ENCODE data around the gene KIF1A.

The KIF1A gene

DNA sequence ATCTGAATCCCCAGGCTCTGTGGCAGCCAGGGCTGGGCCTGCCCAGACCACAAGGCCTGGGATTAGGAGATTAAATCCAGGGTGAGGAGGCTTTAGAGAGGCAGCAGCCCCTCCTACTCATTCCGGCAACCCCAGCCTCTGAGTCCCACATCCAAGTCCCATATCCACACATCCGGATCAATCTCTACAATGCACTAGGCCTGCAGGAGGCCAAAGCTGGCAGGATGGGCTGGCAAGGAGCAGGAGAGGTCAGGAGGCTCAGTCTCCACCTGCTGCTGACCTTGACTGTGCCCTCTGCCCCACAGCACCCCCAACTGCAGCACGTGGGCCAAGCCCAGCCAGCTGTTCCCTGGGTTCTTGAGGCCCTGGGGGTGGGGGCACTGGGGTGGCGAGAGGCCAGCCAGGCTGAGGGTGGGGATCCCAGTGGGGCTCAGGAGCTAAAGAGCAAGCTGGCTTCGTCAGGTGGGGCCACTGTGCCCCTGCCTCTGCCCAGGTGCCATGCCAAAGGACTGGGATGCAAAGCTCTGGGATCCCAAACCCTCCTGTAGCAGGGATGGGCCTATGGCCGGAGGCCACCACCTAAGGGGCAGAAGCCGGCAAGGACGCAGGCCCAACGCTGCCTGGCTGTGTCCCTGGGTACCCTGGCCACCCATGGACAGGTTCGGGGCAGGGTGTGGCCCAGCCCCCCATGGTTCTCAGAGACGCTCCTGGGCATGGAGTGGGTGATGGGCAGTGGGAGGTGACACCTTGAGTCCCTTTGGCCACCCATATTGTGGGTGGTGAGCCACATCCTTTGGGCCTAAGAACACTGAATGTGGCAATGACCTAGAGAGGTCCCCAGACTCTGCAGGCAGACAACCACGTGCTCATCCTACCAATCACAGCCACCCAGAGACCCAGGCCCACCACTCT, 3.2 kb downstream of the KIF1A start:
- no peak for TF ChIP-seq EP300 (IDR thresholded peaks at IDR 0.05; ENCODE audit: borderline replicate concordance)
- TF ChIP-seq TCF12 (IDR thresholded peaks at IDR 0.05; ENCODE audit: low read depth): no peak
- TF ChIP-seq RAD21 (IDR thresholded peaks at IDR 0.05; ENCODE audit: low read depth): no peak
- TF ChIP-seq CREB1 (IDR thresholded peaks at IDR 0.05; ENCODE audit: low read depth): no peak
- no peak for TF ChIP-seq REST (IDR thresholded peaks at IDR 0.05; ENCODE audit: low read depth)
- no peak for TF ChIP-seq FOXM1 (IDR thresholded peaks at IDR 0.05; ENCODE audit: borderline replicate concordance, low read depth)
- no peak for TF ChIP-seq NFIC (IDR thresholded peaks at IDR 0.05)
- TF ChIP-seq EGR1 (IDR thresholded peaks at IDR 0.05): no peak
- no peak for TF ChIP-seq TAF1 (IDR thresholded peaks at IDR 0.05; ENCODE audit: low read depth)
- TF ChIP-seq, protein P1, sequence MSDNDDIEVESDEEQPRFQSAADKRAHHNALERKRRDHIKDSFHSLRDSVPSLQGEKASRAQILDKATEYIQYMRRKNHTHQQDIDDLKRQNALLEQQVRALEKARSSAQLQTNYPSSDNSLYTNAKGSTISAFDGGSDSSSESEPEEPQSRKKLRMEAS (IDR thresholded peaks at IDR 0.05): no peak
- TF ChIP-seq CEBPB (IDR thresholded peaks at IDR 0.05): no peak
- no peak for TF ChIP-seq TEAD4 (IDR thresholded peaks at IDR 0.05)

DNA sequence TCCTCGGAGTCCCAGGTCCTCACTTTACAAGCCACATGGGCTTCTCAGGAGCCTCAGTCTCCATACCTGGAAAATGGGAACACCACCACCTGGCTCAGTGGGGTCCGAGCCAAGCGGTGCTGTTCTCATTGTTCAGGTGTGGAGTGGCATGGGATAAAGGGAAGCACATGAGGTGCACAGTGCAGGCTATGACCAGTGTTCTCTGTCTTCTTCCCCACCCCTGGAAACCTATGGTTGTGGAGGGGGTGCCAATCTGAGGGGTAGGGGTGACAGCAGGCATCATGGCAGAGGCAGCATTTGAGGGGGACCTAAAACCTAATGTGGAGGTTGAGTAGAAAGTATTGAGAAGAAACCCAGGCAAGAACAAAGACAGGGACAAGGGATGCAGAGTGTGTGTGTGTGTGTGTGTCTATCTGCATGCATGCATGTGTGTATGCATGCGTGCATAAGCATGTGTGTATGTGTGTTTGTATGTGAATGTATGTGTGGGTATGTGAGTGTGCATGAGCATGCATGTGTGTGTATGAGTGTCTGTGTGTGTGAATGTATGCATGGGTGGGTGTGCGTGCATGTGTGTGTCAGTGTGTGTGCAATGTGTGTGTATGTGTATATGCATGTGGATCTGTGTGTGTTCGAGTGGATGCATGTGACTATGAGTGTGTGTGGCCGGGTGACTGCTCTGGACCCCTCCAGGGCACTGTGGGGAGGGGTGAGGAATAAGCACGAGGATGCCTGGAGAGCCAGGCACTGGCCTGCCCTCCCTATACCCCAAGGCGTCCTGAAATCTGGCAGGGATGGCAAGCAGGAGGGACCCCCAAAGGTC, 4.0 kb downstream of the KIF1A start:
- TF ChIP-seq NFIC (IDR thresholded peaks at IDR 0.05) (no peak), EP300 (IDR thresholded peaks at IDR 0.05; ENCODE audit: borderline replicate concordance) (no peak), CREB1 (IDR thresholded peaks at IDR 0.05; ENCODE audit: low read depth) (no peak), FOXM1 (IDR thresholded peaks at IDR 0.05; ENCODE audit: borderline replicate concordance, low read depth) (no peak), TAF1 (IDR thresholded peaks at IDR 0.05; ENCODE audit: low read depth) (no peak), RAD21 (IDR thresholded peaks at IDR 0.05; ENCODE audit: low read depth) (no peak), TCF12 (IDR thresholded peaks at IDR 0.05; ENCODE audit: low read depth) (no peak), ZBTB7A (IDR thresholded peaks at IDR 0.05; ENCODE audit: low read depth) (no peak)

DNA sequence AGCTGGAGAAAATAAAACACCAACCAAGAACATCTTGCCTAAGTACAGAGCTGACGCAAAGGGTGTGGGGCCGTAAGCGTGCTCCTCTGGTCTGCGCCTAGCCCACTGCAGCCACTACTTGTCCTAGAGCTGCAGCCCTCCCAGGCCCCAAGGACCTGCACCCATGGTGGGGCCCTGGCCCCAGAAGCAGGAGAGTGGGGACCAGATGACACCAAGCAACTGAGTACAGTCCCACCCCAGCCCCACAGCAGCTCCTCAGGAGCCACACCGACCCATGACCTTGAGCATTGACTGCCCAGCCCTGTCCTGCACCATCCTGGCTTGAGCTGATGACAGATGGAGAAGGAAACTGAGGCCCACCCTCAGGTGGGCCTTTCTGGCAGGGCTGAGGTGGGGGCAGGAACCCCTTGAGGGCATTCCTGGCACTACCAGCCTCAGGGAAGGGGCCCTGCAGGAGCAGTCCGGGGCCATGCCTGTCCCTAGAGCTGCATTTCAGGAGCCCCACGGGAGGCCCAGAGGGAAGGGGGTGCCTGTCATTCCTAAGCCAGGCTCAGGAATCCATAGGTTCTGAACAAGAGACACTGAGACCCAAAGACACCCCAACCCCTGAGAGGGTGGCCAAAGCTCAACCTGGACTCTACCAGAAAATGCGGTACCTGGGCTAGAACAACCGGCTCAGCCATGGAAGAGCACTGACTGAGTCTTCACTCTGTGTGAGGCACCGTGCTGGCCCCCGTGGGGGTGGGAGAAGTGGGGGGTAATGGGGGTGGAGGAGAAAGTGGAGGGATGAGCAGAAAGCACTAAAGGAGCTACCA, 4.9 kb downstream of the KIF1A start:
- TF ChIP-seq REST (IDR thresholded peaks at IDR 0.05; ENCODE audit: low read depth) (no peak), NFIC (IDR thresholded peaks at IDR 0.05) (no peak), EP300 (IDR thresholded peaks at IDR 0.05; ENCODE audit: borderline replicate concordance) (no peak), RAD21 (IDR thresholded peaks at IDR 0.05; ENCODE audit: low read depth) (no peak), EGR1 (IDR thresholded peaks at IDR 0.05) (no peak), FOXM1 (IDR thresholded peaks at IDR 0.05; ENCODE audit: borderline replicate concordance, low read depth) (no peak), TCF12 (IDR thresholded peaks at IDR 0.05; ENCODE audit: low read depth) (no peak), ZBTB7A (IDR thresholded peaks at IDR 0.05; ENCODE audit: low read depth) (no peak), TEAD4 (IDR thresholded peaks at IDR 0.05) (no peak), TAF1 (IDR thresholded peaks at IDR 0.05; ENCODE audit: low read depth) (no peak), CEBPB (IDR thresholded peaks at IDR 0.05) (no peak), YY1 (IDR thresholded peaks at IDR 0.05; ENCODE audit: low read depth) (no peak), CREB1 (IDR thresholded peaks at IDR 0.05; ENCODE audit: low read depth) (no peak)
- TF ChIP-seq, protein P2, sequence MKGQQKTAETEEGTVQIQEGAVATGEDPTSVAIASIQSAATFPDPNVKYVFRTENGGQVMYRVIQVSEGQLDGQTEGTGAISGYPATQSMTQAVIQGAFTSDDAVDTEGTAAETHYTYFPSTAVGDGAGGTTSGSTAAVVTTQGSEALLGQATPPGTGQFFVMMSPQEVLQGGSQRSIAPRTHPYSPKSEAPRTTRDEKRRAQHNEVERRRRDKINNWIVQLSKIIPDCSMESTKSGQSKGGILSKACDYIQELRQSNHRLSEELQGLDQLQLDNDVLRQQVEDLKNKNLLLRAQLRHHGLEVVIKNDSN (IDR thresholded peaks at IDR 0.05): no peak
- TF ChIP-seq, protein P1 (IDR thresholded peaks at IDR 0.05): no peak

DNA sequence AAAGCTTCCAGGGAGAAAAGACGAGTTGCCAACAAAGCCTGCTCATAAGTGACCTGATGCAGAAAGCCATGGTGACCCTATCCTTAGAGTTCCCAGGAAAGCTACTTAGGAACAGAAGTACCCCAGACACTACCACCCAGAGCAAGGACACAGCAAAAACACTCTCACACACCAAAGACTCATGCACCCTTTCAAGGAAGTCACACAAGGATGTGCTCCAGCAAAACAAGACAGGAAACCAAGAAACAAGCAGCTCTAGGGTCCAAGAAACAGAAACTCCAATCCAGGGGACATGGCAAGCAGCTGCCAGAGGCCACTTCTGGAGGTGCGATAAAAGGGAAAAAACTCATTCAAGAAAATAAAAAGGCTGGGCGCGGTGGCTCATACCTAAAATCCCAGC, 5.7 kb downstream of the KIF1A start:
- no peak for TF ChIP-seq EGR1 (IDR thresholded peaks at IDR 0.05)
- no peak for TF ChIP-seq NFIC (IDR thresholded peaks at IDR 0.05)
- no peak for TF ChIP-seq REST (IDR thresholded peaks at IDR 0.05; ENCODE audit: low read depth)
- no peak for TF ChIP-seq TAF1 (IDR thresholded peaks at IDR 0.05; ENCODE audit: low read depth)
- no peak for TF ChIP-seq FOXM1 (IDR thresholded peaks at IDR 0.05; ENCODE audit: borderline replicate concordance, low read depth)
- TF ChIP-seq CEBPB (IDR thresholded peaks at IDR 0.05): no peak
- no peak for TF ChIP-seq CREB1 (IDR thresholded peaks at IDR 0.05; ENCODE audit: low read depth)
- TF ChIP-seq TCF12 (IDR thresholded peaks at IDR 0.05; ENCODE audit: low read depth): no peak
- no peak for TF ChIP-seq EP300 (IDR thresholded peaks at IDR 0.05; ENCODE audit: borderline replicate concordance)

Data from Ishikawa (cell line).